Stimulated activated CD4-positive, alpha-beta T cell treated with anti-CD3 and anti-CD28 coated beads, Interleukin-1b, Interleukin-23, amount 100 ng/mL, for 4 hours (primary cell): ENCODE measurements around the gene GAD2.

Experiments
- DNase-seq, 2 donors: peaks; one replicate each; pipeline ENCODE4 v3.0.0-alpha.2; 2020; ENCODE audit warnings: low read depth in 2 of 2

GAD2 gene

DNA sequence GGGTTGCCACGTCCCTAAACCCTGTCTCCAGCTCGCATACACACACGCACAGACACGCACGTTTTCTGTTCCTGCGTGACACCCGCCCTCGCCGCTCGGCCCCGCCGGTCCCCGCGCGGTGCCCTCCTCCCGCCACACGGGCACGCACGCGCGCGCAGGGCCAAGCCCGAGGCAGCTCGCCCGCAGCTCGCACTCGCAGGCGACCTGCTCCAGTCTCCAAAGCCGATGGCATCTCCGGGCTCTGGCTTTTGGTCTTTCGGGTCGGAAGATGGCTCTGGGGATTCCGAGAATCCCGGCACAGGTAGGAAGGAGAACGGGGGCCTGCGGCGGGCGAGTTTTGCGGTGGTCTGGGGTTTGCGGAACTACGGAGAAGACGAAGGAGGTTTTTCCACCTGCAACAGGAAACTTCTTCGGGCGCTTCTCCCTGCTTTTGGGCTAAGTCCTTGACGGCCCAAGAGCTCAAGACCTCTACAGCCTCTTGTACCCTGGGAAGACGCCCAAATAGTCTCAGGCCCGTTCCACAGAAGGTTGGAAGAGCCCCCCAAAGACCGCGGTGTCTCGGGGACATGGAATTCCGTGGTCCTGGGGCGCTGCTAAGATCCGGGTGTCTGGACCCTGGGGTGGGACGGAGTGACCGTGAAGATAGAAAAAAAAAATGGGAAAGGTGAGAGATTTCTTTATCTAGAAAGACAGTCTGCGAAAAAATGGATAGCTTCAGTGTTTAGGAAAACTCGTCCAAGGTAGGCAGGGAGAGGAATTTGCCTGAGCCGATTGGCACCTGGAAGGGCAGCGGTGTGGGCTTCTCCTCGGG is at the start of gene GAD2:
Gene GAD2 (plus strand): TSS at position 190 of the 811 bp plus-strand sequence. CDS start 36 bp downstream, at position 226.
- no peak for DNase-seq

DNA sequence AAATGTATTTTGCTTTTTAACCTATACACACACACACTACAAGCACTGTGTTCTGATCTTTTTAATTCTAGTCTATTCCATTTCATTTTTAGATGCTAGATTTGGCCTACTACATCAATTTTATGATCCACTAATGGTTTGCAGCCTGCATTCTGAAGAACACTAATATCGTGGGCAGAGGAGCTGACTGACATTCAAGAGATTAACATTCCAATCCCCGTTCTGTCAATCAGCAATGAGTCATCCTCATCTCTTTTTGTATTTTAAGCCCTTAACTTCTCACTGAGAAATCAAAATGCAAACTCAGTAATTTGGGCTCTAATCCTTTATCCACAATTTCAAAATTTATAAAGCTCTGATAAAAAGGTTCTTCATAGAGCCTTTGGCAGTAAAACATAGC is 47.1 kb upstream of the GAD2 start:
- no peak for DNase-seq

DNA sequence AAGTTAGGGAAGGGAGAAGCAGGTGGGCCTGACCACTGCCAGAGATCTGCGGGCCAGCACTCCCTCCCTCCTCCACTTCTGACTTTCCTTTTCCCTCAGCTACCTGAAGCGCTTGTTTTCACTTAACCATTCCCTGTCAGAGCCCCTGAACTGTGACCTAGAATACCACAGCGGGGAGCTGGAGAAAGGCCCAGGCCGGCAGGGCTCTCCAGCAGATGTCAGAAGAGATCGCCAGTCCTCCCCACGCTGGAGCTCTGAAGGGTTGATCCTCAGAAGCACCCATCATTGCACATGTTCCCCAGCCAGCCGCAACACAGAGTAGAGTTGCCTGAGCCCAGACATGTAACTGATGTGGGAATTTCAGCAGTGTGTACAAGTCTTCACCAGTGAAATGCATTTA is 44.4 kb upstream of the GAD2 start:
- no peak for DNase-seq

DNA sequence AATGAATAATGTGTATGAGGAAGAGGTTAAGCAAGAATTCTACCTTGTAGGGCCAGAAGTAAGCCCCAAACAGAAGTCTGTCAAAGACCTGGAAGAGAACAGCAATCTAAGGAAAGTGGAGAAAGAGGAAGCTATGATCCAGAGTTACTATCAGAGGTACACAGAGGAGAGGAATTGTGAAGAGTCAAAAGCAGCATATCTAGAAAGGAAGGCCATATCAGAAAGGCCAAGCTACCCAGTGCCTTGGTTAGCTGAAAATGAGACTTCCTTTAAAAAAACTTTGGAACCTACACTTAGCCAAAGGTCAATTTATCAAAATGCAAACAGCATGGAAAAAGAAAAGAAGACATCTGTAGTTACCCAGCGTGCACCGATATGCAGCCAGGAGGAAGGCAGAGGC is 42.7 kb upstream of the GAD2 start:
- no peak for DNase-seq

DNA sequence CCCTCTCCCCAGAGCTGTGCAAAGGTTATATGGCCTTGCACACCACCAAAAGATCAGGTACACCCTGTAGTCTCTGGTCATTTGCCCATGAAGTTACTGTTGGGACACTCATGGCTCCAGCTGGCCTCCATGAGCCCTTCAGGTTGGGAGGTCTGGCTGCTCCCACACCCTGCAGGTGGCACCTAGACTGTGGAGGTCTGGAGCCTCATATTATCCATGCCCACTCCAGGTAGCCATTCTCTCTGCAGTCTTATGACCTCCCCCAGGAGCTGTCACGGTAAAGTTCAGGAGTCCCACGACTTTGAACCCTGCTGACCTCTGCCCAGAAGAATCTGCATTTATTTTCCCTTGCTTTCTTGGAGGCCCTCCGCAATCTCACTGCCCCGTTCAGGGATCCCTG is 39.2 kb upstream of the GAD2 start:
- DNase-seq = no peak

DNA sequence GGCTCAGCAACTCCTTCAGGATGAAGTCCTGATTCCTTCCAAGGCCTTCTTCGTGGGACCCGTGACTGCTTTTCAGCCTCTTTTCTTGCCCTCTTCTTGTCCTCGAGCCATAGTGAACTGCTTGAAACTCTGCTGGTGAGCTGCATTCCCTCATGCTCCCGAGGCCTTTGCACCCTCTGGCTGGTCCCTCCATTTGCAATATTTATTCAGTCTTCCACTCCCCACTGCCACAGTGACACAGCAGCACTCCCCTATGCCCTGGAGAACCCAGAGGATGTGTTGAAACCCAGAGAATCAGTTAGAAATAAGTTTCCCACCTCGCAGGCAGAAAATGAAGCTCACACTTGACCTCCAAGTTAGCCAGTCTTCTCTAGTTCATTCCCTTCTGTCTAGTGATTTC is 22.3 kb upstream of the GAD2 start:
- DNase-seq = no peak

DNA sequence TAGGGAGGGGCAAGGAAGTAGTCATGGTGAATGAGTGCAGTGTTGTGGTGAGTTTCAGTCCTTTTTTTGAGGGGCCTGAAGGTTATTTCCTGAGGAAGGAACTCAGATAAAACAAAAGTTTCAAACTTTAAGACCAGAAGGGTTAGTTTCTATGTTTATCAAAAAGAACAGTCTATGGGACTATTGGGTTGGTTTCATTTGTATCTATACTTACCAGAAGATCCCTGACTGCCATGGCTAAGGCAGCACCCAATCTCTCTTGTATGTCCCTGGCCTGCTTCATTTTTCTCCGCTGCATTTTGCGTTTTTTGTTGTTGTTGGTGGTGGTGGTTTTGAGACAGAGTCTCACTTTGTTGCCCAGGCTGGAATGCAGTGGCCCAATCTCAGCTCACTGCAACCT is 19.3 kb upstream of the GAD2 start:
- DNase-seq = no peak

DNA sequence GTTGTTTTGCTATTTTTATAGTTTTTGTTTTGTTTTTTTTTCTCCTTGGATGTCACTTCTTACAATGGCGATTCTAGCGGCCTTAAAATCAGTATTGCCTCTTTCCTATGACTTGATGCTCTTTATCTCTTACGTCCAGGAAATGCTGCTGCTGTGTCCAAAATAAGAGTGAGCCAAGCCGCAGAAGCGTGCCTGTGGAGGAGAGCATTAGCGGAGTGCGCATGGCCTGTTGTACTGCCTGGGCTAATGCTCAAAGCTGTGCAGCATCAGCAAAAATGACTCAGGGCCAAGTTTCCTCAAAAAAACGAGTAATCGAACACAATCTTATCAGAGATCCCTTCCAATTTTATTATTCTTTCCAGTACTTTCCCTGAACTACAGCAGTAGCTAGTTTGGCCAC is 18.5 kb upstream of the GAD2 start:
- no peak for DNase-seq

DNA sequence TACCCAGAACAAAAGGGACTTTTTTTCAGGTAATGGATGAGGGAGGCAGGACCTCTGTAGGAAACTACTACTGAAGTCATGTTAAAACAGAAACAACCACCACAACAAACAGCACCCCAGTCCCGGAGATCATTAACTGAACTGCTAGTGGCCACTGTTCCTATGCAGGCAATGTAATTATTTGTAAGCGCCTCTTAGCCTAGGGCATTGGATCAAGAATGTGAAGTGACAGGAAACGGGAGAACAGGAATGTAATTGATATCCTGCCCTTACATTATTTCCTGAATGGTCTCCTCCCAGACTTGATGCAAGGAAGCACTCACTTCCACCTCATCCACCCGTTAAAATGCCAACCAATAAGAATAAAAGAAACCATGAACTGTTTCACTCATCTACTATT is 16.7 kb upstream of the GAD2 start:
- DNase-seq = no peak

DNA sequence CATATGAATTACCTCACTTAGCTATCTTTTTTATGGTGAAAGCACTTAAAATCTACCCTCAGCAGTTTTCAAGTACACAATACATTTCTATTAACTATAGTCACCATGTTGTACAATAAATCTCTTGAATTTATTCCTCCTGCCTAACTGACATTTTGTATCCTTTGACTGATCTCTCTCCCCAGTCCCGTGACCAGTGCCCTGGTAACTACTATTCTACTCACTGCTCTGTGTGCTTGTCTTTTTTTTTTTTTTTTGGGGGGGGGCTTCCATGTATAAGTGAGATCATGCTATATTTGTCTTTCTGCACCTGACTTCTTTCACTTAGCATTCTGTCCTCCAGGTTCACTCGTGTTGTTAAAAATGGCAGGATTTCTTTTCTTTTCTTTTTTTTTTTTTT is 11.4 kb upstream of the GAD2 start:
- DNase-seq = no peak

DNA sequence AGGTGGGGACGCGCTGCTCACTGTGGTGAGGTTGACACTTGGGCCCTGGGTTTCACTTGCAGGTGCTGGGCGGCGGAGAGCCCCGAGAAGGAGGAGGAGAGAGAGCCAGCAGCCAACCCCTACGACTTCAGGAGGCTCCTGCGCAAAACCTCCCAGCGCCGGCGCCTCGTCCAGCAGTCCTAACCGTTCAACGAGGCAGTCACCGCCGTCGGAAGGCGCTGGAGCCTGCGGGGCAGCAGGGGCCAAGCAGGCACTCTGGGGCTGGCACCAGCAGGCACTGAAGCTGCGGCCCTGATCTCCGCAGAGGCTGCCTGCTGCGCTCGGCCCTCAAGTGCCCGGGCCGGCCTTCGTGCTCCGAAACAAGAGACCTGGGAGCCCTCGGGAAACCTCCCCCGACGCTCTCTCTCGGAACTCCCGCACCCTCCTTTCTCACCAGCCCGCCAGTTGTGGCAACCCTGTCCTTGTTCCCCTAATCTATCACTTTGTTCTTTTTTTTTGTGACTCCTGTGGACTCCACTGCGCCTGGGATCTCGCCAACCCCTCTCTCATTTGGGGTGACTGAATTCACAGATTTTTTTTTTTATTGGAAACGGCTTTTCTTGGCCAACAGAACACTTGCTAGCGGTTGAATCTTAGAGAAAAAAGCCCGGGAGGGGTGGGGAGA is 4.7 kb upstream of the GAD2 start:
- DNase-seq = no peak

DNA sequence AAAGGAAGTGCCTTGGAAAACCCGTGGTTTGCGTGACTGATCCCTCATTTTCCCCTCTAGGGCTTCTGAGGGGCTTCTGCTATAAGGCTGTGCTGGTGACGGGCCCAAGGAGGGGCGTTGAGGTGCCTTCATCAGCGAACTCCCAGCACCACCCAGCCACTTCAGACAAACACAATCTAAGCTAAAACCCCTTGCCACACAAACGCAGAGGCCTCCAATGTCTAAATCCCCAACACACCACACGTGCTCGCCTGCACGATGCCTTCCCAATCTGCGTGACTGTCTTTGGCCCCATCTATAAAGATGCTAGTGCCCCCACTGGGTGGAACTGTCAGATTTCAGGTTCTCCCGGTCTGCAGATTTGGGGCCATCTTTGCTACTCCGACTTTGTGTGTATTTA is 4.1 kb upstream of the GAD2 start:
- DNase-seq = no peak

DNA sequence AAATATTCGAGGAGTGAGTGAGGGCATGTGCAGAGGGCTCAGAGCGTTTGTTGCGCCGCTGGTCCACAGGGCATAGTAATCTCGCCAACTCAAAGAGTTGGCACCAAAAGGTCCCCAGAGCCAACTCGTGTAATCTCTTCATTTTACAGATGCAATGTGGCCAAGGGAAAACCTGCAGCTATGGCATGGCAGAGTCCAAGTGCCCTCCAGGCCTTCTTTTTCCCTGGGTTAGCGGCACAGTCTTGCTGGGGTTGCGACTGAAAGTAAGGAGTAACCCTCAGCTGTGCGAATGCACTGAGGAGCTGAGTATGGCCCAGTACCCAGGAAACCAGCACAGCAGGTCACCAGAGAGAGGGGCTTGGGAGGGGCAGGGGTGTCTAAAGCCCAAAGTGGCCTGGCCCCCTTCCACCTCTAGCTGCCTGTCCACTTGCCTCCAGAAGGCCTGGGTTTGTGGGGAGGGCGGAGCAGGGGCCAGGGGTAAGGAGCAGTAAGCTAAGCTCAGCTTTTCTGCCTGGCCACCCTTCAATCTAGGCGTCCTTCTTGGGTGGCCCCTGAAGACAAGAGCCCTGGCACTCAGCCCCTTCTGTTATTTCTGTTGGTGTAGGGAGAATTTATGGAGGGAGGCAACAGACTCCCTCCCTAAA is 3.3 kb upstream of the GAD2 start:
- no peak for DNase-seq

DNA sequence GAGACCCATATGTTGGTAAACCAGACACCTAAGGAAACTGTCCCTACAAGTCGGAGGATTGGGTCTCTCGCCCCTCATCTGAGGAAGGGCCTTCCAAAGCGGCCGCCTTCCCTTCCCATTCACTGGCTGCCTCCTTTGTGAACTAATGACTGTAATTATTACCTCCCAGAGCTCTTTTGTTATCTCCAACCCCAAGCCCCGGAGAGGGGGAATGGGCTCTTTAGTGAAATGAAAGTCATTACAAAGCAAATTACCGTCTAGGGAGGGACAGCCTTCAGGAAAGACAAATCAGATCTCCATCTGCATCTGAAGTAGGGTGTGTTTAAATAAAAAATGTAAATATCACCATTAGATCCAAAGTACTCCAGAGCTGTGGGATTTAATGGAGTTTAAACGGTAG is 2.6 kb upstream of the GAD2 start:
- DNase-seq = no peak

DNA sequence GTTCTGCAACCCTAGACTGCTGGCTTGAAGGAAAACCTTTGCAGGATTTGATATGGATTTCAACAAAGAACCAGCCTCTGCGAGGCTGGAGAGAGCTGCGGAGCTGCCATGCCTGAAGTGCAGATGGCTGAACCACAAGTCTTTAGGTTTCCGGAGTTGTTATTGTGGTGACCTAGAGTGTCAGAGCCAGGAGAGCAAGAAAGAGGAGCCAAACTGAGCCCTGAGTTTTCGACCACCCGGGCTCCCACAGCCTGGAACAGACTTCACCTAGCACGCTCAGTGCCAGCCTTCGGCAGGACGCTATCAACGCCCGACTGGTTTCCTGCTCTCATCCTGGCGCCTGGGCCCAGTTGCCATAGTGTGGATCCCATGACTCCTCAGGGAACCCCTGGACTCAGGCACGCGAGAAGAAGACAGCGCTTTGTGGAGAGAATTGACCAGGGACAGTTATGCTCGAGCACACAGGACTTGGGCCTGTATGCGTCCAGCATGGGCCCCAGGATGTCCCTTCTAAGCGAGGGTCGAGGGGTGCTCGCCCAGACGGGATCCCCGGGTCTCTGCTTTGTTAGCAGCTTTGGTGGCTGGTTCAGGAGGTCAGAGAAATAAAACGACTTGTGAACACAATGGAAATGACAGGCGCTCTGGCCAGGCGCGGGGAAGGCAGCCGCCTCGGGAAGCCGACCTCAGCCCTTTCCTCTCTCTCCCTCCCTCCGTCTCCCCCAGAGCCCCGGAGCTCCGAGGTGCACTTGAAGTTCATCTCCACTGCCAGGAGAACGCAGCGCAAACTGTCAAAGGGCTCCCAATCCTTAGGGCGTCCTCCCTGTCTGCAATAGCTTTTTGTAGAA is 1.8 kb upstream of the GAD2 start:
- no peak for DNase-seq

DNA sequence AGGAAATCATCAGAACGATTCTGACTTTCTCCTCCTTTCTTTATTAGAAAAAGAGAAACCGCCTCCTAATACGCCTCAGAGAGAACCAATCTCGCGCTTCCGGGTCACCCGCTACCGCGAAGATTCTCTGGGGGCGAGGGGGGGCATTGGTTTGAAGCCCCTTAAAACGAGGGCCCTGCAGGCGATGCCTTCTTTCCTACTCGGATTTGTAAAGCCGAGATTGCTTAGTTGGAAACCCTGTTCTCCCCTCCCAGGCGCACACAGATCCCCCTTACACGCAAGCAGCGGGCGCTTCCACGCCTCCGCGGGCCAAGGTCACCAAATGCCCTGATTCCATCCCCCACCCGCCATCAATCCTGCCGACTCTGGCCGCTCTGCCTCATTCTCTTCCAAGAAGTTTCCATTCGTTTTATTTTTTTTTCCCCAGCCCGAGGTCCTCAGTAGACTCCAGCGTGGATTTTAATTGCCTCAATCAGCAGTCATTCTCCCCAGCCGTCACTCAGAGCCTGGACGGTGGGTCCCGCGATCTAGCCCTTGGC is 1.1 kb upstream of the GAD2 start:
- no peak for DNase-seq

DNA sequence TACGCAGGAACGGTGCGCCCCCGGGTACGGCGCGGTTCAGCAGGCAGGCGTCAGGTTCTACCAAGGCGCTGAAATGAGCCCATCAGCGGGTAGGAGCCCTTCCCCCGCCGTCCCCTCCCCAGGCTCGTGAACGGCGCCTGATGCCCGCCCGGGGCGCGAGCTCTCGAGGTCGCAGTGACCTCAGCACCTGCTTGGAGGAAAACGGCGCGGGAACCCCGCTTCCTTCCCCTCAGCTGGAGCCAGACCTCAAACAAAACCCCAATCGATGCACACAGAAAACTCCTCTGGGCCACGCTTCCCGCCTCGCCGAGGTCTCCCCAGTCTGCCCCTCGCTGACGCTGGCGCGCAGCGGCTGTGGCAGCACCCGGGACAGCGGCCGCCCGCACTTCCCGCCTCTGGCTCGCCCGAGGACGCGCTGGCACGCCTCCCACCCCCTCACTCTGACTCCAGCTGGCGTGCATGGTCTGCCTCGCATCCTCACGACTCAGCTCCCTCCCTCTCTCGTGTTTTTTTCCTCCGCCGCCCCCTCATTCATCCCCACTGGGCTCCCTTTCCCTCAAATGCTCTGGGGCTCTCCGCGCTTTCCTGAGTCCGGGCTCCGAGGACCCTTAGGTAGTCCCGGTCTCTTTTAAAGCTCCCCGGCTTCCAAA is 514 bp upstream of the GAD2 start:
- no peak for DNase-seq

DNA sequence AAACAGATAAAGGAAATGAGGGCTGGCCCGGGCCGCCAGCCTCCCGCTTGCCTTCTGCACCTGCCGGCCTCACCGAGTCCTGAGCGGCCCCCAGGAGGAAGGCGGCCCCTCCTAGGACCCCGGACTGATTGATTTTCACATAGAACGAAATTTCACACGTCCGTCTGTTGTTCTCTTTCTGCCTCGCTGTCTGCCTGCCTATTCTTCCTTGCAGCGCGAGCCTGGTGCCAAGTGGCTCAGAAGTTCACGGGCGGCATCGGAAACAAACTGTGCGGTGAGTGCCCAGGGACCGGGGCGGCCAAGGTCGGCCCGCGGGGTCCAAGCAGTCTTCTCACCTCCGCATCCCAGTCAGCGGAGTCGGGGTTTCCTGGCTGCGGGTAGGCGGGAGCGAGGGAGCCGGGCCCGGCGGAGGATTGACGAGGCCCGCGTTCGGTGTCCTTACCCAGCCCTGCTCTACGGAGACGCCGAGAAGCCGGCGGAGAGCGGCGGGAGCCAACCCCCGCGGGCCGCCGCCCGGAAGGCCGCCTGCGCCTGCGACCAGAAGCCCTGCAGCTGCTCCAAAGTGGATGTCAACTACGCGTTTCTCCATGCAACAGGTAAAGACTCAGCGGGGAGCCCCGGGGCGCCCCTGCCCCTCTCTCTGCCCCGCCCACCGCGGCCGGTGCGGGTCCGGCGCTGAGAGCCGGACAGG is 967 bp downstream of the GAD2 start:
- DNase-seq = no peak

DNA sequence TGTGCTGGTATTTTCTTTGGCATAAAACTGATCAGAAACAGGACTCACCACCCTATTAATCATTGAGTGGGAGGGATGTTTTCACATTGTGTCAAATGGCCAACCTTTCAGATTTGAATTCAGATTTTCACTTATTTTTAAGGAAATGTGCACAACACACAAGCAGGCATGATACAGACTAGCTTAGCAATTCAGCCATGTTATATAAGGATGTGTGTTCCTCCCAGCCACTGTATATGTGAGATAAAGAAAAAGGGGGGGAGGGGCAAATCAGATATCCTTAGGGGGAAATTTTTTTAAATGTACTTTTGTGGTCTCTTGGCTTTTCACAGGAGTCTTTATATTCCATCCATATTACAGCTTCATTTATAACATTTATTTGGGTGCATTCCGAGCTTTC is 3.1 kb downstream of the GAD2 start:
- DNase-seq = no peak

DNA sequence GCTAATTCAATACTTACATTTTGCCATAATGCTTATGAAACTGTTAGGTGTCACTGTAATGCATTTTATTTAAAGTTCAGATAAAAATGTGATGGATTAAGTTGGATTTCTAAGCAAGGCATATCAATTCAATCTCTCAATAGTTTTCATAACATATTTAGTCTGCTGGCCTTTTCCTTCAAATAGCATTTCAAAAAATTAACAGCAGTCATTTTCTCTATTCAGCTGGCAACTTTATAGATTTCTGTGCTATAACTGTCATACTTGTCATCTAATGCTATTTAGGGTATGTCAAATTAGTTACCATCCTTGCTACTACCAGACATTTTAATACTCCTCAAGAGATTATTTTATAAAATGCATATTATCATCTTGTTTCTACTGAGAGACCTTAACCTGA is 4.3 kb downstream of the GAD2 start:
- DNase-seq = no peak

DNA sequence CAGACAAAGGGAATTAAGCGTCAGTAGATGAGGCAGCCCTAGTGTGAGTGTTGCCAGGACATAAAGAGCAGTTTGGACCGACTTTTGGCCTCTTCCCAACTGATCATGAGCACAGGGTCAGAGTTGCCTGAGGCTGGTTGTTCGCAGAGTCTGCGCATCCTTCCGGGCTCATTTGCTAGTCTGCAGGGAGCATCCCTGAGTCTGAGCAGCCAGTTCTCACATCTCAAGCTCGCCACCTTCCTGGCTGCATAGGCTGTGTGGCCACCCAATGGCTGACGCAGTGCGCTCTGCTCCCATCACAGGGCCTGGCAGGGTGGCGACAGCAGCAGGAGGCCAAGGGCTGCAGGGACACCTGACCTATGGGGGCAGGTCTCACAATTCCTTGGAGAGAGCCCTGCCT is 5.0 kb downstream of the GAD2 start:
- DNase-seq = no peak
